SK-N-MC (cell line): Measurements from ENCODE around the gene KCTD16.

Experiments
- EZH2 ChIP-seq: fragments of 200-600 bp; sonication (generic); IDR thresholded peaks from one replicate; pipeline ENCODE4 v1.6.1; 2017; ENCODE audit warnings: antibody characterized with exemption
- FOXP2 ChIP-seq: optimal IDR thresholded peaks from 2 replicates; pipeline ENCODE3; 2011; ENCODE audit warnings: mild to moderate bottlenecking, moderate library complexity; ENCODE audit not compliant: insufficient read depth; ENCODE audit errors: extremely low read length, control extremely low read depth
- POLR2AphosphoS5 ChIP-seq: IDR thresholded peaks from 2 replicates; pipeline ENCODE4 v1.6.1; 2012; ENCODE audit warnings: mild to moderate bottlenecking, low read depth, low read length, borderline replicate concordance

DNA sequence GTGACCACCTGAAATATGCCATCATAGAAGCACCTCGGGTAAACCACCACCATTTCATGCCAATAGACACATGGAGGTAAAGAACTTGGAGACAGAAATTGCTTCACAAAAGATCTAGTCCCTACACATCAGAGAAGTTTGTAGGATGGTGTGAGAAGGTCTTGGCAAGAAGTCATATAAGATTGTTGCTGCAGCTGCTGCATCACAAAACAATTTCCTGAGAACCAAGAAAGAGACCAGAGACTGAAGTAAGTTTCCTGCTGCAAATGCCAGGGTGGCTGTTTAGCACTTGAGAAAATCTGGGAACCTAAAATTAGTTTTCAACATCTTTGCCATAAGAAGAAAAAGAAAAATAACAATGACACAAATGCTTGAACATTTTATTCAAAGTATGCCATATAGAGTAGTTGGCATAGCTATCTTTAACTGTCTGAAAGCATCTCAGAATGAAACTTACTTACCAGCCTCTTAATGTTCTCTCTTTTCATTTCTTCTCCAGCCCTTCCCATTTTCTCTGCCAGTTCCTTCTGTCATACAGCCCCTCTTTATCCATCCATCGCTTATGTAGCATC, 114.3 kb downstream of the KCTD16 start:
- no peak for TF ChIP-seq POLR2AphosphoS5
- no peak for TF ChIP-seq EZH2
- no peak for TF ChIP-seq FOXP2
